Activated B cell treated with CpG ODN at 0.5 μM for 24 hours (primary cell): ENCODE data around the gene CD86. TPM values are rescaled to one million over a fixed set of nuclear protein-coding genes. Genes with fewer than 3 reads are reported as not detected.

Experiments
- ATAC-seq: fragments of 200-7000 bp; cut with Tn5 transposase; one replicate; pipeline ENCODE4 v1.10.0; 2021; ENCODE audit warnings: low read depth, mild to moderate bottlenecking, moderate library complexity
- CTCF ChIA-PET: fragments of 350-600 bp; sonication (Branson Sonifier 250); formaldehyde crosslinking; loops from one replicate; lab custom pipeline; 2021; ENCODE audit warnings: antibody characterized with exemption; lab: Charles Lee
- POLR2A ChIA-PET: fragments of 350-600 bp; sonication (Branson Sonifier 250); formaldehyde crosslinking; loops from one replicate; lab custom pipeline; 2021; ENCODE audit warnings: antibody characterized with exemption; lab: Charles Lee
- DNase-seq: peaks from one replicate; pipeline ENCODE4 v3.0.0; 2022
- H3K27ac Mint-ChIP-seq: one replicate; pipeline ENCODE4 v1.8.0; 2020; ENCODE audit warnings: mixed read lengths
- H3K27me3 Mint-ChIP-seq: one replicate; pipeline ENCODE4 v1.8.0; 2021; ENCODE audit warnings: mixed read lengths
- H3K36me3 Mint-ChIP-seq: one replicate; pipeline ENCODE4 v1.8.0; 2021; ENCODE audit warnings: low read depth, mixed read lengths
- H3K4me1 Mint-ChIP-seq: one replicate; pipeline ENCODE4 v1.8.0; 2021; ENCODE audit warnings: mixed read lengths
- H3K4me3 Mint-ChIP-seq: one replicate; pipeline ENCODE4 v1.8.0; 2020; ENCODE audit warnings: mild to moderate bottlenecking, mixed read lengths
- H3K9me3 Mint-ChIP-seq: one replicate; pipeline ENCODE4 v1.8.0; 2020; ENCODE audit warnings: mixed read lengths
- intact Hi-C: fragments of 100-400 bp; cut with micrococcal nuclease; formaldehyde crosslinking; loops from one replicate; pipeline ENCODE4 v1.15.1; 2024
- total RNA-seq: library from RNA; stranded (reverse); gene quantifications from 2 replicates; pipeline ENCODE4 v1.2.3, GENCODE V29; 2022
- TF ChIP-seq, protein P1 (sequence below): fragments of 200-600 bp; IDR thresholded peaks from one replicate; pipeline ENCODE4 v1.8.0; 2022; ENCODE audit warnings: antibody characterized with exemption, mild to moderate bottlenecking

The CD86 gene
- total RNA-seq, 1 donor from 2014 or later = 31.7 TPM

GRCh38 chr3:122092460-122093165 is 37.5 kb downstream of the CD86 start:
- H3K36me3 Mint-ChIP-seq = peaks cover 17% of the 10 kb centered on the region
- no peaks in the 10 kb centered on the region for H3K27me3 Mint-ChIP-seq
- TF ChIP-seq, protein P1, sequence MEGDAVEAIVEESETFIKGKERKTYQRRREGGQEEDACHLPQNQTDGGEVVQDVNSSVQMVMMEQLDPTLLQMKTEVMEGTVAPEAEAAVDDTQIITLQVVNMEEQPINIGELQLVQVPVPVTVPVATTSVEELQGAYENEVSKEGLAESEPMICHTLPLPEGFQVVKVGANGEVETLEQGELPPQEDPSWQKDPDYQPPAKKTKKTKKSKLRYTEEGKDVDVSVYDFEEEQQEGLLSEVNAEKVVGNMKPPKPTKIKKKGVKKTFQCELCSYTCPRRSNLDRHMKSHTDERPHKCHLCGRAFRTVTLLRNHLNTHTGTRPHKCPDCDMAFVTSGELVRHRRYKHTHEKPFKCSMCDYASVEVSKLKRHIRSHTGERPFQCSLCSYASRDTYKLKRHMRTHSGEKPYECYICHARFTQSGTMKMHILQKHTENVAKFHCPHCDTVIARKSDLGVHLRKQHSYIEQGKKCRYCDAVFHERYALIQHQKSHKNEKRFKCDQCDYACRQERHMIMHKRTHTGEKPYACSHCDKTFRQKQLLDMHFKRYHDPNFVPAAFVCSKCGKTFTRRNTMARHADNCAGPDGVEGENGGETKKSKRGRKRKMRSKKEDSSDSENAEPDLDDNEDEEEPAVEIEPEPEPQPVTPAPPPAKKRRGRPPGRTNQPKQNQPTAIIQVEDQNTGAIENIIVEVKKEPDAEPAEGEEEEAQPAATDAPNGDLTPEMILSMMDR = no peak
- peak overlapping the region; percentile 46 for H3K4me3 Mint-ChIP-seq
- H3K9me3 Mint-ChIP-seq = no peaks in the 10 kb centered on the region
- DNase-seq = no peak
- peak overlapping the region; percentile 81 for H3K27ac Mint-ChIP-seq
- H3K4me1 Mint-ChIP-seq = peaks cover 40% of the 10 kb centered on the region
- intact Hi-C loops = loop anchor here (1.0 to 5.0 kb wide), 5 partner anchors 37 to 235 kb away; partner anchors contain the start of gene CD86
- POLR2A ChIA-PET = interaction anchor here (2.1 to 2.7 kb wide), 2 partner anchors 14 to 94 kb away, joined by 6 to 13 read pairs; no protein-coding TSS in a partner anchor
- CTCF ChIA-PET = interaction anchor here (0.6 to 1.5 kb wide), 5 partner anchors 67 to 210 kb away, joined by 3 to 8 read pairs (median 5); no protein-coding TSS in a partner anchor
- ATAC-seq = peak; percentile 50

DNA sequence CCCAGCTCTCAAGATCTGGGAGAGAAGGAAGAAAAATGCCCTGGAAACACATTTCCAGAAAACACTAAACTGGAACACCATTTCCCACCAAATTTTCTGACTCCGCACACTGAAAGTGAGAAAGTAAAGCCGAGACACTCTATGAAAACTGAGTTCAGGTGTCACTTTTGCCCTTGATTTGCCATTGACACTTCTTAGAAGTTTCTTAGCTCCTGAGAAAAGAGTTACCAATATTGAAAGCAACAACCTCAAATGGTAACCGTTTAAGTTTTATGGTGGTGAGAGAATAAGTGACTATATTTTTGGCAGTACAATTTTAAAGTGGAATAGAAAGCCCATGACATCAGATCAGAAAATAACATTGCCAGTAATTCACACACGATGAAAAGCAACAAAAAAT is 39.0 kb downstream of the CD86 start:
- Mint-ChIP-seq H3K9me3 (no peaks in the 10 kb centered on the region), H3K4me1 (peaks cover 31% of the 10 kb centered on the region), H3K27ac (no peak overlapping the region), H3K36me3 (peaks cover 17% of the 10 kb centered on the region), H3K27me3 (no peaks in the 10 kb centered on the region), H3K4me3 (no peak overlapping the region)
- TF ChIP-seq, protein P1 = no peak
- intact Hi-C loops = loop anchor here (5.0 kb wide), 1 partner anchor 237 kb away; no protein-coding TSS in a partner anchor
- DNase-seq (no peak), ATAC-seq (no peak)
- POLR2A ChIA-PET = interaction anchor here (1.2 kb wide), 1 partner anchor 17 kb away, joined by 3 read pairs; no protein-coding TSS in a partner anchor
- CTCF ChIA-PET = interaction anchor here (0.6 to 1.5 kb wide), 2 partner anchors 165 to 257 kb away, joined by 3 read pairs; no protein-coding TSS in a partner anchor

GRCh38 chr3:122094693-122095092 is 39.5 kb downstream of the CD86 start:
- DNase-seq (no peak), ATAC-seq (no peak)
- intact Hi-C loops = loop anchor here (5.0 kb wide), 1 partner anchor 237 kb away; no protein-coding TSS in a partner anchor
- TF ChIP-seq, protein P1 = no peak
- no peak overlapping the region for H3K4me3 Mint-ChIP-seq
- POLR2A ChIA-PET = interaction anchor here (0.7 to 1.2 kb wide), 2 partner anchors 18 to 167 kb away, joined by 3 to 7 read pairs; no protein-coding TSS in a partner anchor
- H3K36me3 Mint-ChIP-seq = peaks cover 17% of the 10 kb centered on the region
- peaks cover 31% of the 10 kb centered on the region for H3K4me1 Mint-ChIP-seq
- no peaks in the 10 kb centered on the region for H3K27me3 Mint-ChIP-seq
- CTCF ChIA-PET = interaction anchor here (0.6 kb wide), 1 partner anchor 257 kb away, joined by 3 read pairs; no protein-coding TSS in a partner anchor
- no peaks in the 10 kb centered on the region for H3K9me3 Mint-ChIP-seq
- H3K27ac Mint-ChIP-seq = no peak overlapping the region

DNA sequence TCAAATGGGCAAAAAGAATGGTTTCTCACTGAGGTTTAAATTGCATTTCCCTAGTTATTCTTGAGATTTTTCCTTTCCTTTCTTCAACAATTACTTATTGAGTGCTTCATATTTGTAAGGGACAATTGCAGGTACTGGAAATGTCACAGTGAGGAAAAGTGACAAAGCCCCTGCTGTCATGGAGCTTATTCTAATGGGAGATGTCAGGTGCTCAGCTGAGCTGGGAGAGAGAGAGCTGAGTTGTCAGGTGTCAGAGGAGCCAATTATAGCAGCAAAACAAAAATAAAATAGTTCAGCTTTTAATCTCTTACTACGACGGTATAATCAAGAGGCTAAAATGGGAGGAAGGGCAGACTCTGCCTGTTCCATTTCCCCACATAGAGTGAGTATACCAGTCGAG is 42.0 kb downstream of the CD86 start:
- Mint-ChIP-seq H3K36me3 (peaks cover 14% of the 10 kb centered on the region), H3K4me1 (peaks cover 29% of the 10 kb centered on the region), H3K9me3 (no peaks in the 10 kb centered on the region), H3K27me3 (no peaks in the 10 kb centered on the region), H3K27ac (no peak overlapping the region), H3K4me3 (no peak overlapping the region)
- ATAC-seq = no peak
- CTCF ChIA-PET = no interaction called here
- intact Hi-C loops = no loop called here
- TF ChIP-seq, protein P1 = no peak
- POLR2A ChIA-PET = no interaction called here
- no peak for DNase-seq

DNA sequence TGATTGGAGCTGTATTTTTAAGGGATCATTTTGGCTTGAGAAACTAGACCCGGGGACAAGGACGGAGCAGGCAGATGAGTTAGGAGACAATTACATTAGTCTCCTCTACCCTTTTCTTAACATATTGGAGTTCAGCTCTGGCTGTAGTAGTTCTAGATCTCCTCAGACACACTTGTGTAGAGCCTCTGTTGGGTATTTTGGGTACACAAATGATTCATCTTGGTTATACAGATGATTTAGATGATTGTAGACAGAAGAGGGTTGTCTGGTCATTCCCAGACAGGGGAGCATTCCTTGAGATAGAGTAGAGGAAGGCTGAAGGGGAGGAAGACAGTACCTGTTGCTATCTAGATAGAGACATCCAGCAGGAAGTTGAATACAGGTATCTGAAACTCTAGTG is 43.4 kb downstream of the CD86 start:
- intact Hi-C loops = no loop called here
- TF ChIP-seq, protein P1 = no peak
- no peaks in the 10 kb centered on the region for H3K27me3 Mint-ChIP-seq
- DNase-seq (no peak), ATAC-seq (no peak)
- no peak overlapping the region for H3K27ac Mint-ChIP-seq
- no peaks in the 10 kb centered on the region for H3K9me3 Mint-ChIP-seq
- peaks cover 9% of the 10 kb centered on the region for H3K36me3 Mint-ChIP-seq
- peaks cover 33% of the 10 kb centered on the region for H3K4me1 Mint-ChIP-seq
- CTCF ChIA-PET = no interaction called here
- H3K4me3 Mint-ChIP-seq = no peak overlapping the region
- POLR2A ChIA-PET = no interaction called here
